ENCODE data around the gene PLAAT5. TPM values are rescaled to one million over a fixed set of nuclear protein-coding genes. Genes with fewer than 3 reads are reported as not detected.
A peak's percentile ranks its signal among the peaks of the same experiment; 100 is the strongest.

PLAAT5 gene
- total and polyA plus RNA-seq, 2 of the 13 experiments (the other 11 are each of a cell fraction or from before 2014, with no cell fraction given), result not detected

GRCh38 chr11:63491636-63492372 lies 837 bp upstream of the PLAAT5 start (continued):
- TF ChIP-seq ZFP1 (CRISPR knock-in tag; IDR thresholded peaks at IDR 0.05), result no peak
- no peak for TF ChIP-seq PHB2 (IDR thresholded peaks at IDR 0.05; ENCODE audit: partially characterized antibody)
- no peak for TF ChIP-seq ZNF781 (CRISPR knock-in tag; IDR thresholded peaks at IDR 0.05; ENCODE audit: borderline replicate concordance, not compliant biosample characterization)
- TF ChIP-seq, protein P1, sequence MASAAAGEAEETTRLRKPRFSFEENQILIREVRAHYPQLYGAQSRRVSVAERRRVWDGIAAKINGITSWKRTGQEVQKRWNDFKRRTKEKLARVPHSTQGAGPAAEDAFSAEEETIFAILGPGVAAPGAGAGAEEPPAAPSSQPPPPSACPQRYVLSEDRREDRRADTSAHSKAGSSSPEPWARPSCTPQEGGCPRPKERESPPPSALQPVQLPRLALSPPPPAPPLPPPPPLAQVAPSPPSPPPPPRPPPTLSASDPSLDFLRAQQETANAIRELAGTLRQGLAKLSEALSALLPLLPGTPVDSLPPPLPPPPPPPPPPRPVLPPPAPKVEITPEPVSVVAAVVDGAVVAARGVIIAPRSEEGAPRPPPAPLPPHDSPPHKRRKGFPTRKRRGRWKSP (CRISPR knock-in tag; IDR thresholded peaks at IDR 0.05), result no peak
- TF ChIP-seq ZBTB7A (CRISPR knock-in tag; IDR thresholded peaks at IDR 0.05), result no peak
- no peak for TF ChIP-seq SRF (IDR thresholded peaks at IDR 0.05; ENCODE audit: low read depth, low read length)
- TF ChIP-seq ZNF816 (CRISPR knock-in tag; IDR thresholded peaks at IDR 0.05; ENCODE audit: borderline replicate concordance), result no peak
- no peak for TF ChIP-seq ZNF589 (CRISPR knock-in tag; conservative IDR thresholded peaks at IDR 0.05)
- TF ChIP-seq, protein P2, sequence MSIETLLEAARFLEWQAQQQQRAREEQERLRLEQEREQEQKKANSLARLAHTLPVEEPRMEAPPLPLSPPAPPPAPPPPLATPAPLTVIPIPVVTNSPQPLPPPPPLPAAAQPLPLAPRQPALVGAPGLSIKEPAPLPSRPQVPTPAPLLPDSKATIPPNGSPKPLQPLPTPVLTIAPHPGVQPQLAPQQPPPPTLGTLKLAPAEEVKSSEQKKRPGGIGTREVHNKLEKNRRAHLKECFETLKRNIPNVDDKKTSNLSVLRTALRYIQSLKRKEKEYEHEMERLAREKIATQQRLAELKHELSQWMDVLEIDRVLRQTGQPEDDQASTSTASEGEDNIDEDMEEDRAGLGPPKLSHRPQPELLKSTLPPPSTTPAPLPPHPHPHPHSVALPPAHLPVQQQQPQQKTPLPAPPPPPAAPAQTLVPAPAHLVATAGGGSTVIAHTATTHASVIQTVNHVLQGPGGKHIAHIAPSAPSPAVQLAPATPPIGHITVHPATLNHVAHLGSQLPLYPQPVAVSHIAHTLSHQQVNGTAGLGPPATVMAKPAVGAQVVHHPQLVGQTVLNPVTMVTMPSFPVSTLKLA (IDR thresholded peaks at IDR 0.05), result no peak
- TF ChIP-seq HHEX (CRISPR knock-in tag; IDR thresholded peaks at IDR 0.05), result no peak
- TF ChIP-seq ZNF749 (CRISPR knock-in tag; IDR thresholded peaks at IDR 0.05; ENCODE audit: borderline replicate concordance), result no peak
- no peak for TF ChIP-seq MAF1 (CRISPR knock-in tag; IDR thresholded peaks at IDR 0.05; ENCODE audit: borderline replicate concordance)
- no peak for TF ChIP-seq ZNF713 (CRISPR knock-in tag; IDR thresholded peaks at IDR 0.05)
- TF ChIP-seq MTA1 (CRISPR knock-in tag; IDR thresholded peaks at IDR 0.05; ENCODE audit: borderline replicate concordance), result no peak
- no peak for TF ChIP-seq TRAFD1 (CRISPR knock-in tag; IDR thresholded peaks at IDR 0.05; ENCODE audit: borderline replicate concordance)
- no peak for TF ChIP-seq ZNF331 (CRISPR knock-in tag; IDR thresholded peaks at IDR 0.05)
- no peak for TF ChIP-seq PTBP1 (IDR thresholded peaks at IDR 0.05; ENCODE audit: low read depth, low read length, poor library complexity, severe bottlenecking)
- no peak for TF ChIP-seq TMF1 (CRISPR knock-in tag; IDR thresholded peaks at IDR 0.05; ENCODE audit: low read depth)
- no peak for TF ChIP-seq ZNF629 (CRISPR knock-in tag; conservative IDR thresholded peaks at IDR 0.05)
- TF ChIP-seq FOXM1 (CRISPR knock-in tag; IDR thresholded peaks at IDR 0.05), result no peak
- TF ChIP-seq RORA (CRISPR knock-in tag; IDR thresholded peaks at IDR 0.05), result no peak
- TF ChIP-seq U2AF2 (IDR thresholded peaks at IDR 0.05; ENCODE audit: low read depth, low read length), result no peak
- TF ChIP-seq EP300 (IDR thresholded peaks at IDR 0.05; ENCODE audit: low read depth in 2 of 2, low read length in 2 of 2), result peak in 1 of 2 experiments; percentile 84; a peak in 2 of 4 replicates
- peak; percentile 16; the same call in 1 of the 2 replicates for TF ChIP-seq EP300 (CRISPR knock-in tag; IDR thresholded peaks at IDR 0.05; ENCODE audit: borderline replicate concordance)
- no peak for TF ChIP-seq ZBTB20 (CRISPR knock-in tag; IDR thresholded peaks at IDR 0.05; ENCODE audit: borderline replicate concordance, low read depth)
- TF ChIP-seq ZNF670 (CRISPR knock-in tag; IDR thresholded peaks at IDR 0.05; ENCODE audit: borderline replicate concordance), result no peak
- no peak for TF ChIP-seq ZFAT (CRISPR knock-in tag; conservative IDR thresholded peaks at IDR 0.05)
- TF ChIP-seq SMC3 (IDR thresholded peaks at IDR 0.05; ENCODE audit: low read length), result no peak
- TF ChIP-seq ZNF501 (CRISPR knock-in tag; IDR thresholded peaks at IDR 0.05), result no peak

Data from HepG2 (cell line).